HepG2 (cell line): Measurements from ENCODE around the gene NR2F6. TPM values are rescaled to one million over a fixed set of nuclear protein-coding genes. Genes with fewer than 3 reads are reported as not detected.
A peak's percentile ranks its signal among the peaks of the same experiment; 100 is the strongest.

Experiments
- ATAC-seq: fragments of 200-7000 bp; cut with Tn5 transposase; 3 replicates; pipeline ENCODE4 v1.9.1; 2020; ENCODE audit warnings: mild to moderate bottlenecking, moderate library complexity
- BruUV-seq: library from RNA; stranded (reverse); fragments of 400-500 nt; replicated peaks from 2 replicates; lab custom pipeline; 2021; lab: Mats Ljungman, UMichigan
- CTCF ChIA-PET: fragments of 300-600 bp; formaldehyde crosslinking; extraction: SDS; loops from one replicate; lab custom pipeline; 2021; ENCODE audit warnings: low total read pairs, inconsistent platforms, low intra/inter-chr PET ratio; lab: Yijun Ruan, JAX
- POLR2A ChIA-PET: fragments of 350-600 bp; sonication (Branson Sonifier 250); formaldehyde crosslinking; loops from one replicate; lab custom pipeline; 2020; ENCODE audit warnings: antibody characterized with exemption, inconsistent platforms; lab: Yijun Ruan, JAX
- DNase-seq: peaks from one replicate; pipeline ENCODE4 v3.0.0-alpha.2; 2015; ENCODE audit warnings: low spot score
- FAIRE-seq: peaks from 3 replicates; lab custom pipeline; 2011; peaks lifted over from hg19 to GRCh38; lab: Jason Lieb, UNC
- H2AFZ ChIP-seq: one replicate; pipeline ENCODE4 v1.6.1; 2011; ENCODE audit warnings: low read length, inconsistent platforms
- H3K27ac ChIP-seq: fragments of 300-600 bp; 3 replicates; pipeline ENCODE4 v1.8.0; 2011; ENCODE audit warnings: mixed run types, mild to moderate bottlenecking, mixed read lengths, low read length, inconsistent platforms; ENCODE audit not compliant: insufficient read depth; ENCODE audit errors: extremely low read length
- H3K27me3 ChIP-seq, 2 experiments: fragments of 200-600 bp in 1 of 2; 2 replicates in 1 of 2; 3 replicates in 1 of 2; pipeline versions ENCODE4 v1.6.0 to v1.8.0; 2011; ENCODE audit warnings: low read length in 2 of 2, mild to moderate bottlenecking in 2 of 2, moderate library complexity in 2 of 2, inconsistent platforms in 1 of 2; ENCODE audit not compliant: insufficient read depth in 2 of 2, control insufficient read depth in 1 of 2
- H3K36me3 ChIP-seq, 2 experiments: fragments of 200-600 bp in 1 of 2; replicated peaks in 1 of 2; 2 replicates in 1 of 2; 3 replicates in 1 of 2; pipeline versions ENCODE4 v1.5.1 to v1.8.0; 2011; ENCODE audit warnings: low read length in 2 of 2, inconsistent platforms in 1 of 2; ENCODE audit not compliant: insufficient read depth in 2 of 2, control insufficient read depth in 1 of 2
- H3K4me1 ChIP-seq: 2 replicates; pipeline ENCODE4 v1.5.1; 2012; ENCODE audit warnings: low read length, inconsistent platforms; ENCODE audit not compliant: insufficient read depth
- H3K4me2 ChIP-seq: 2 replicates; pipeline ENCODE4 v1.6.0; 2011; ENCODE audit warnings: low read depth, low read length, inconsistent platforms
- H3K4me3 ChIP-seq, 3 experiments: fragments of 200-600 bp in 1 of 3; sonication (generic), shearing (Covaris generic) in 1 of 3; replicated peaks in 1 of 3; 2 replicates each; pipeline ENCODE4 v1.5.1; 2011 to 2016; ENCODE audit warnings: low read length in 3 of 3, inconsistent platforms in 2 of 3, low read depth in 2 of 3, mild to moderate bottlenecking in 2 of 3, control low read depth in 1 of 3, mixed read lengths in 1 of 3; ENCODE audit not compliant: insufficient read depth in 1 of 3
- H3K79me2 ChIP-seq: one replicate; pipeline ENCODE4 v1.6.1; 2011; ENCODE audit warnings: low read length, inconsistent platforms; ENCODE audit not compliant: insufficient read depth
- H3K9ac ChIP-seq: 2 replicates; pipeline ENCODE4 v1.6.0; 2011; ENCODE audit warnings: mild to moderate bottlenecking, low read depth, low read length, inconsistent platforms; ENCODE audit not compliant: insufficient read depth
- H3K9me3 ChIP-seq: 2 replicates; pipeline ENCODE4 v1.5.1; 2012; ENCODE audit warnings: mild to moderate bottlenecking, low read length
- H4K20me1 ChIP-seq: 2 replicates; pipeline ENCODE4 v1.6.0; 2011; ENCODE audit warnings: inconsistent platforms, mild to moderate bottlenecking, low read length, moderate library complexity; ENCODE audit not compliant: insufficient read depth
- AGO2 ChIP-seq: fragments of 200-400 bp; formaldehyde crosslinking; optimal IDR thresholded peaks from 2 replicates; pipeline ENCODE3; 2017; ENCODE audit warnings: mild to moderate bottlenecking, low read depth, low read length, moderate library complexity
- ELF1 ChIP-seq: sonication (generic); formaldehyde crosslinking; IDR thresholded peaks from 2 replicates; pipeline ENCODE4 v1.4.0; 2020; ENCODE audit warnings: missing genetic modification reagents
- HNF4A ChIP-seq: sonication (generic); formaldehyde crosslinking; IDR thresholded peaks from 2 replicates; pipeline ENCODE4 v1.4.0; 2020; ENCODE audit warnings: missing genetic modification reagents
- KLF11 ChIP-seq: IDR thresholded peaks from 2 replicates; pipeline ENCODE4 v1.6.1; 2016; ENCODE audit warnings: missing compliant biosample characterization
- POLR2A ChIP-seq, 2 experiments: IDR thresholded peaks; 2 replicates each; pipeline ENCODE4 v1.6.1; 2011; ENCODE audit warnings: low read depth in 2 of 2, low read length in 2 of 2, mild to moderate bottlenecking in 1 of 2, moderate library complexity in 1 of 2; ENCODE audit not compliant: insufficient read depth in 1 of 2
- RNF2 ChIP-seq: fragments of 450-650 bp; conservative IDR thresholded peaks from 2 replicates; pipeline ENCODE4 v1.6.1; 2016; ENCODE audit warnings: low read depth
- RXRB ChIP-seq: IDR thresholded peaks from 2 replicates; pipeline ENCODE4 v1.6.1; 2016; ENCODE audit warnings: borderline replicate concordance, missing genetic modification reagents, missing compliant biosample characterization
- ZBTB33 ChIP-seq: sonication (generic); formaldehyde crosslinking; IDR thresholded peaks from 2 replicates; pipeline ENCODE4 v1.4.0; 2020; ENCODE audit warnings: missing genetic modification reagents
- ZMYM3 ChIP-seq: sonication (generic); formaldehyde crosslinking; IDR thresholded peaks from 2 replicates; pipeline ENCODE4 v1.5.1; 2020; ENCODE audit warnings: mild to moderate bottlenecking, missing genetic modification reagents
- ZNF3 ChIP-seq: IDR thresholded peaks from 2 replicates; pipeline ENCODE4 v1.7.0; 2017; ENCODE audit warnings: inconsistent platforms
- ZNF501 ChIP-seq: sonication (generic); formaldehyde crosslinking; IDR thresholded peaks from 2 replicates; pipeline ENCODE4 v1.5.1; 2020; ENCODE audit warnings: mild to moderate bottlenecking, moderate library complexity, missing genetic modification reagents
- ZNF569 ChIP-seq: sonication (generic); formaldehyde crosslinking; IDR thresholded peaks from 2 replicates; pipeline ENCODE4 v1.5.0; 2020; ENCODE audit warnings: mild to moderate bottlenecking, missing genetic modification reagents, moderate library complexity, borderline replicate concordance
- ZSCAN25 ChIP-seq: sonication (generic); formaldehyde crosslinking; IDR thresholded peaks from 2 replicates; pipeline ENCODE4 v1.8.0; 2022; ENCODE audit warnings: mild to moderate bottlenecking, missing genetic modification reagents
- WGBS: methylation state at CpG from one replicate; pipeline ENCODE4 v1.1.6; 2017; ENCODE audit warnings: low lambda C conversion rate; 5-methylcytosine and 5-hydroxymethylcytosine counted together
- in situ Hi-C: cut with HindIII; loops from 2 replicates; pipeline ENCODE4 v1.10.0; 2017; ENCODE audit warnings: low pct_unique_long_range_greater_than_20kb; ENCODE audit not compliant: extremely low pct_ligation_motif_present
- intact Hi-C: fragments of 100-400 bp; cut with micrococcal nuclease; formaldehyde crosslinking; loops from one replicate; pipeline ENCODE4 v1.10.0; 2022; ENCODE audit not compliant: unreplicated experiment
- polyA plus RNA-seq, 8 experiments: library from polyadenylated mRNA; depleted of rRNA in 3 of 8; stranded (reverse) in 7 of 8; unstranded in 1 of 8; fragments of >200 nt; fragmentation: Illumina TruSeq in 4 of 8; extraction: Trizol in 4 of 8; gene quantifications; 2 replicates each; pipeline versions ENCODE4 v1.2.1 to v1.2.3, GENCODE V29; 2011 to 2016; ENCODE audit warnings: low read depth in 4 of 8, missing spikeins in 1 of 8, mixed read lengths in 1 of 8; ENCODE audit not compliant: insufficient read depth in 1 of 8
- total RNA-seq, 5 experiments: library from RNA; depleted of rRNA; stranded (reverse); fragments of >200 nt; fragmentation: Illumina TruSeq; extraction: Trizol; gene quantifications; 2 replicates each; pipeline ENCODE4 v1.2.3, GENCODE V29; 2016; ENCODE audit warnings: low read depth in 1 of 5
- TF ChIP-seq, protein P1 (sequence below): sonication (generic); formaldehyde crosslinking; IDR thresholded peaks from 2 replicates; pipeline ENCODE4 v1.4.0; 2020; ENCODE audit warnings: missing genetic modification reagents, borderline replicate concordance
- TF ChIP-seq, protein P2 (sequence below): sonication (generic); formaldehyde crosslinking; IDR thresholded peaks from 2 replicates; pipeline ENCODE4 v1.5.0; 2020; ENCODE audit warnings: mild to moderate bottlenecking, missing genetic modification reagents, borderline replicate concordance

NR2F6 gene
- total and polyA plus RNA-seq, 2 of the 13 experiments (the other 11 are each of a cell fraction or from before 2014, with no cell fraction given): 30.9 to 72.4 TPM

GRCh38 chr19:17260842-17261325, 15.2 kb upstream of the NR2F6 start (continued):
- TF ChIP-seq, protein P1, sequence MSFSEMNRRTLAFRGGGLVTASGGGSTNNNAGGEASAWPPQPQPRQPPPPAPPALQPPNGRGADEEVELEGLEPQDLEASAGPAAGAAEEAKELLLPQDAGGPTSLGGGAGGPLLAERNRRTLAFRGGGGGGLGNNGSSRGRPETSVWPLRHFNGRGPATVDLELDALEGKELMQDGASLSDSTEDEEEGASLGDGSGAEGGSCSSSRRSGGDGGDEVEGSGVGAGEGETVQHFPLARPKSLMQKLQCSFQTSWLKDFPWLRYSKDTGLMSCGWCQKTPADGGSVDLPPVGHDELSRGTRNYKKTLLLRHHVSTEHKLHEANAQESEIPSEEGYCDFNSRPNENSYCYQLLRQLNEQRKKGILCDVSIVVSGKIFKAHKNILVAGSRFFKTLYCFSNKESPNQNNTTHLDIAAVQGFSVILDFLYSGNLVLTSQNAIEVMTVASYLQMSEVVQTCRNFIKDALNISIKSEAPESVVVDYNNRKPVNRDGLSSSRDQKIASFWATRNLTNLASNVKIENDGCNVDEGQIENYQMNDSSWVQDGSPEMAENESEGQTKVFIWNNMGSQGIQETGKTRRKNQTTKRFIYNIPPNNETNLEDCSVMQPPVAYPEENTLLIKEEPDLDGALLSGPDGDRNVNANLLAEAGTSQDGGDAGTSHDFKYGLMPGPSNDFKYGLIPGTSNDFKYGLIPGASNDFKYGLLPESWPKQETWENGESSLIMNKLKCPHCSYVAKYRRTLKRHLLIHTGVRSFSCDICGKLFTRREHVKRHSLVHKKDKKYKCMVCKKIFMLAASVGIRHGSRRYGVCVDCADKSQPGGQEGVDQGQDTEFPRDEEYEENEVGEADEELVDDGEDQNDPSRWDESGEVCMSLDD (CRISPR knock-in tag): no peak
- TF ChIP-seq ZBTB33 (peak; percentile 72), ELF1 (0 out of 2 replicates have a peak, but pooled peaks have one; percentile 9), ZNF569 (no peak), RXRB (CRISPR knock-in tag) (peak; percentile 69)
- TF ChIP-seq, all 625 proteins: peak for 100

DNA sequence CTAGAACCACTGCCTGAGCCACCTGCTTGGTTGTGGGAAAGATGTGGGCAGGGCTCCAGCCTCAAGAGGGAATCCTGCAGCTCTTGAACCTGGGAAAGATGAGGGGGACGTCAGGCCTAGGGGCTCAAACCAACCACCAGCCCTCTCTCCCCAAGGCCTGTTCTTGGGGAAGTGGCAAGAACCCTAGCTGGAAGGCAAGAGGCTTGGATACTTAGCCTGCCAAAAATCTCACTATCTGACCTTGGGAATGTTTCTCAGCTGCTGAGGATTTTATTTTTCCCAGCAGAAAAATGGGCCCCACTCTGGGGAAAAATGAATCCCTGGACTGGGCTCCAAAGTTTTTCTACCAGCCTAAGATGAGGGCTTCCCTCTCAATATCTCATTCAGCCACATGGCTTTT, 14.2 kb upstream of the NR2F6 start:
- no peak overlapping the region for H3K4me3 ChIP-seq
- ATAC-seq (no peak), FAIRE-seq (no peak), DNase-seq (no peak)
- intact Hi-C loops: loop anchor here (2.0 kb wide), 1 partner anchor 13 kb away; no protein-coding TSS in a partner anchor
- H3K4me2 ChIP-seq: no peak overlapping the region
- H3K4me1 ChIP-seq: peaks cover 67% of the 10 kb centered on the region
- H2AFZ ChIP-seq: no peak overlapping the region
- POLR2A ChIA-PET: interaction anchor here (2.0 to 3.2 kb wide), 4 partner anchors 11 to 45 kb away, joined by 8 to 18 read pairs (median 10); partner anchors contain the start of gene USE1
- H3K36me3 ChIP-seq: no peaks in the 10 kb centered on the region
- in situ Hi-C loops: no loop called here
- H3K9me3 ChIP-seq: no peaks in the 10 kb centered on the region
- TF ChIP-seq ZSCAN25 (CRISPR knock-in tag): no peak
- TF ChIP-seq ZMYM3 (CRISPR knock-in tag): no peak
- TF ChIP-seq ZNF501 (CRISPR knock-in tag): no peak
- no peak for TF ChIP-seq HNF4A (CRISPR knock-in tag)
- no peak for TF ChIP-seq POLR2A (IDR thresholded peaks at IDR 0.05; ENCODE audit: insufficient read depth in 1 of 2, low read depth in 2 of 2, low read length in 2 of 2)
- no peak for TF ChIP-seq AGO2
- no peak for TF ChIP-seq RNF2
- no peak for TF ChIP-seq KLF11 (CRISPR knock-in tag)
- no peak for TF ChIP-seq ZNF3 (CRISPR knock-in tag)
- TF ChIP-seq, protein P2, sequence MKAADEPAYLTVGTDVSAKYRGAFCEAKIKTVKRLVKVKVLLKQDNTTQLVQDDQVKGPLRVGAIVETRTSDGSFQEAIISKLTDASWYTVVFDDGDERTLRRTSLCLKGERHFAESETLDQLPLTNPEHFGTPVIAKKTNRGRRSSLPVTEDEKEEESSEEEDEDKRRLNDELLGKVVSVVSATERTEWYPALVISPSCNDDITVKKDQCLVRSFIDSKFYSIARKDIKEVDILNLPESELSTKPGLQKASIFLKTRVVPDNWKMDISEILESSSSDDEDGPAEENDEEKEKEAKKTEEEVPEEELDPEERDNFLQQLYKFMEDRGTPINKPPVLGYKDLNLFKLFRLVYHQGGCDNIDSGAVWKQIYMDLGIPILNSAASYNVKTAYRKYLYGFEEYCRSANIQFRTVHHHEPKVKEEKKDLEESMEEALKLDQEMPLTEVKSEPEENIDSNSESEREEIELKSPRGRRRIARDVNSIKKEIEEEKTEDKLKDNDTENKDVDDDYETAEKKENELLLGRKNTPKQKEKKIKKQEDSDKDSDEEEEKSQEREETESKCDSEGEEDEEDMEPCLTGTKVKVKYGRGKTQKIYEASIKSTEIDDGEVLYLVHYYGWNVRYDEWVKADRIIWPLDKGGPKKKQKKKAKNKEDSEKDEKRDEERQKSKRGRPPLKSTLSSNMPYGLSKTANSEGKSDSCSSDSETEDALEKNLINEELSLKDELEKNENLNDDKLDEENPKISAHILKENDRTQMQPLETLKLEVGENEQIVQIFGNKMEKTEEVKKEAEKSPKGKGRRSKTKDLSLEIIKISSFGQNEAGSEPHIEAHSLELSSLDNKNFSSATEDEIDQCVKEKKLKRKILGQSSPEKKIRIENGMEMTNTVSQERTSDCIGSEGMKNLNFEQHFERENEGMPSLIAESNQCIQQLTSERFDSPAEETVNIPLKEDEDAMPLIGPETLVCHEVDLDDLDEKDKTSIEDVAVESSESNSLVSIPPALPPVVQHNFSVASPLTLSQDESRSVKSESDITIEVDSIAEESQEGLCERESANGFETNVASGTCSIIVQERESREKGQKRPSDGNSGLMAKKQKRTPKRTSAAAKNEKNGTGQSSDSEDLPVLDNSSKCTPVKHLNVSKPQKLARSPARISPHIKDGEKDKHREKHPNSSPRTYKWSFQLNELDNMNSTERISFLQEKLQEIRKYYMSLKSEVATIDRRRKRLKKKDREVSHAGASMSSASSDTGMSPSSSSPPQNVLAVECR (CRISPR knock-in tag): no peak
- no TSS peak for BruUV-seq
- CTCF ChIA-PET: interaction anchor here (1.3 kb wide), 1 partner anchor 55 kb away, joined by 6 read pairs; no protein-coding TSS in a partner anchor
- H3K9ac ChIP-seq: no peak overlapping the region
- no peaks in the 10 kb centered on the region for H3K27me3 ChIP-seq
- WGBS: 17% methylated on average over 1 of the region's 1 CpG
- H3K79me2 ChIP-seq: no peaks in the 10 kb centered on the region
- H4K20me1 ChIP-seq: no peaks in the 10 kb centered on the region
- no peak overlapping the region for H3K27ac ChIP-seq
